CD4-positive, alpha-beta T cell treated with Interleukin-17A for 1 hour (primary cell): ENCODE data around the gene PPFIBP2.
A peak's percentile ranks its signal among the peaks of the same experiment; 100 is the strongest.

Source experiments
- DNase-seq: peaks from one replicate; pipeline ENCODE4 v3.0.0-alpha.2; 2020

The PPFIBP2 gene

GRCh38 chr11:7513234-7514098 lies at the start of gene PPFIBP2:
TSS of gene PPFIBP2 (plus strand) at chr11:7513999. CDS start at chr11:7549476, 35,477 bp downstream.
- peak; percentile 83 for DNase-seq

GRCh38 chr11:7467652-7468051 lies 46.1 kb upstream of the PPFIBP2 start:
- DNase-seq, result no peak

DNA sequence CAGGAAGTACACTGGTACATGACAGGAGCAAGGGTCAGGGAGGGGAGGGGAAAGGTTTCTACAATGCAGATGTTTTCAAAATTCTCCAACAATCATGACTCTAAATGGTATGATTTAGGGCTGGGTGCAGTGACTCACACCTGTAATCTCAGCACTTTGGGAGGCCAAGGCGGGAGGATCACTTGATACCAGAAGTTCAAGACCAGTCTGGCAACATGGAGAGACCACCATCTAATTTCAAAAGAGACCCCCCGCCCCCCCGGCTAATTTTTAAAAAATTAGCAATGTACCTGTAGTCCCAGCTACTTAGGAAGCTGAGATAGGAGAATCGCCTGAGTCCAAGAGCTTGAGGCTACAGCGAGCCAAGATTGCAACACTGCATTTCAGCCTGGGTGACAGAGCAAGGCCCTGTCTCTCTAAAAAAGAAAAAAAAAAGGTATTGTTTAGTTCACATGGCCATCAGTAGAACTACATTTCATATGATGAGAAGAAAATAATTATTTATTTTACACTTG lies 44.4 kb upstream of the PPFIBP2 start:
- DNase-seq, result no peak

GRCh38 chr11:7471071-7471470 lies 42.7 kb upstream of the PPFIBP2 start:
- DNase-seq, result no peak

DNA sequence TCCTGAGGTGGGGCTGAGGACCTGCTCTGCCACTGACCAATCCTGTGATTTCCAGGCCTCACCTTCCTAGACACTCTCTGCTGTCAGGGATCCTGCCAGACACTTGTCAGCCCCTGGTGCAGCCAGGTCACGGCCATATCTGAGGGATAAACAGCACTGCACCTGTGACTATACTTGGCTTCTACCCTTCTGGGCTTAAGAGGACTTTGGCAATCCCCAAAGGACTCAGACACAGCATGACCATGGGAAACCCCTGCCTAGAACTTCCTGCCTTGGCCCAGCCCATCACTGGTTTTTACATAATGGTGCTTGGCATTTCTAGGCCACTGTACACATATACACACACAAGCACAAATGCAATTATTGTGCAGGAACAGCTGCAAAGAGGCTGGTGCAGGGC lies 40.1 kb upstream of the PPFIBP2 start:
- DNase-seq, result no peak

- DNase-seq, result no peak
Observed at GRCh38 chr11:7480113-7480512, 33.7 kb upstream of the PPFIBP2 start.

GRCh38 chr11:7484131-7484530 lies 29.7 kb upstream of the PPFIBP2 start:
- DNase-seq, result no peak

GRCh38 chr11:7484645-7485044 lies 29.2 kb upstream of the PPFIBP2 start:
- DNase-seq, result no peak

GRCh38 chr11:7485186-7486097 lies 28.4 kb upstream of the PPFIBP2 start, which contains the start of gene OLFML1:
TSS of gene OLFML1 (plus strand) at chr11:7485506. CDS start at chr11:7485876, 370 bp downstream.
- DNase-seq, result no peak

- no peak for DNase-seq
Observed at GRCh38 chr11:7486098-7486780, 27.6 kb upstream of the PPFIBP2 start.

DNA sequence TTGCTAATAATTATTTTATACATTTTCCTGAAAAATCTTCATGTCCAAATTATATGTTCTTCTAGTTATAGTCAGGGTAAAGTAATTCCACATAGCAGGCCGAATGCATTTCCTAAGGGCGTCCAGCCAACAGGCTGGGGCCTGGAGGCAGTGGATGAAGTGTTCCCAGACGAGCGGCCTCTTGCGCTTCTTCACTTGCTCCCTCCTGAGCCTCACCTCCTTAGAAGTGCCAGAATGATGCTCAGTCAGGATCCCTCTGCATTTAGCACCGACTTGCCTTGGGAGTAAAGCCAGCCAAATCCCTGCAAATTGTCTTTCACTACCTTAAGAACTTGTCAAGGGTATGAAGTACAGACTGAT lies 27.0 kb upstream of the PPFIBP2 start:
- no peak for DNase-seq

DNA sequence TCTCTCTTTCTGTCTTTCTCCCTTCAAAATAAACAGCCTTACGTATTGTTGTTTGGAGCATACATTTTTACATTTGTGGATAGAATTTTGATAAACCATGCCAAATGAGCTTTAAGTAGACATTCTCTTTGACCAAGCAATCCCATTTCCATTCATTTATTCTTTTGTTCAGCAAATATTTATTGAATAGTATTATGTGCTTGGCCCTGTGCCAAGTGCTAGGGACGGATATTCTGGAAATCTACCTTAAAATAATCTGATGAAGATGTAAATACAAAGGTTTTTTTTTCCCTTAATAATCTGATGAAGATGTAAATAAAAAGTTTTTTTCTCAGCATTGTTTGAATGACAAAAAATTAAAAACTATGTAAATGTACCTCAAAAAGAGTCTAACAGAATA lies 26.4 kb upstream of the PPFIBP2 start:
- no peak for DNase-seq

- DNase-seq, result no peak
Observed at GRCh38 chr11:7488681-7489080, 25.1 kb upstream of the PPFIBP2 start.

GRCh38 chr11:7489376-7489775 lies 24.4 kb upstream of the PPFIBP2 start:
- no peak for DNase-seq

- DNase-seq, result no peak
Observed at GRCh38 chr11:7490054-7490453, 23.7 kb upstream of the PPFIBP2 start.

GRCh38 chr11:7490535-7490934 lies 23.3 kb upstream of the PPFIBP2 start:
- no peak for DNase-seq

- DNase-seq, result no peak
Observed at GRCh38 chr11:7492253-7492652, 21.5 kb upstream of the PPFIBP2 start.

DNA sequence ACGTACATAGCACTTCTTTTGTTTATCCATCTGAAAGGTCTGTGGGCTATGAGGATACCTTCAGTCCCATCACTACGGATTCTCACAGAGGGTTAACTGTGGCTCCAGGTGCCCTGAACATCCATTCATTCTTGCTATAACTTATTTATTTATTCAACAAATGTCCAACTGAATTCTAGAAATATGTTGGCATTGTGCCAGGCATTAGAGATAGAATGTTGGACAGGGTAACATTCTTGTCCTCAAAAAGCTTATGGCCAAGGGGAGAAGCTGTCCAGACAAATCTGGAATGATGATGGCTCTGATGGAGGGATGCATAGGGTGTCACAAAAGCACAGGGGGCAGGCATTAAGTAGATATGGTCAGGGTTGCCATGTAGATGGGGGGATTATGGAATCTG lies 20.1 kb upstream of the PPFIBP2 start:
- no peak for DNase-seq

DNA sequence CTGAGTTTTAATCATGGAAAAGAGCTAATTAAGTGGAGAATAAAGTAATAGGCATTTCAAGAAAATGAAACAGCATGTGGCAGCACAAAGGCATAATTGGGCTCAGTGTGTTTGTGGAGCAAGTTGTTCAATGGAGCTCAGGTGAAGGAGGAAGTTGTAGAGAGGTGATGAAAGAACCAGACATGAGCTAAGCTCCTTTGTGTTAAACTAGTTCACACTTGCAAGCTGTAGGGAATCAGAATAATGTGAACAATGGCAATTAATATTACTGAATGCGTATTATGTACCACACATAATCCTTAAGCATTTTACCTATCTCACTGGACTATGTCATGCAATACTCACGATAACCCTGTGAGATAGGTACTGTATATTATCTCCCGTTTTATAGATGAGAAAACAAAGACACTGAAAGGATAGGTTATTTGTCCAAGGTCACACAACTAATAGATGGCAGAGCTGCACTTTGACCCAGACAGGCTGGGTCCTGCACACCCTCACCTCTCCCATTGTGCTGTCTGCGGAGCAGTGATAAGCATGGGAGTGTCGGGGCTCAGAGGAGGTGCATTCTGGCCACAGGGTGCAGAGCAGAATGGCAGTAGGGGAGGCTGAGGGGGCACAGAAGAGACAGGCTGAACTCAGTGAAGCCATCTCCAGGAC lies 19.6 kb upstream of the PPFIBP2 start:
- no peak for DNase-seq

DNA sequence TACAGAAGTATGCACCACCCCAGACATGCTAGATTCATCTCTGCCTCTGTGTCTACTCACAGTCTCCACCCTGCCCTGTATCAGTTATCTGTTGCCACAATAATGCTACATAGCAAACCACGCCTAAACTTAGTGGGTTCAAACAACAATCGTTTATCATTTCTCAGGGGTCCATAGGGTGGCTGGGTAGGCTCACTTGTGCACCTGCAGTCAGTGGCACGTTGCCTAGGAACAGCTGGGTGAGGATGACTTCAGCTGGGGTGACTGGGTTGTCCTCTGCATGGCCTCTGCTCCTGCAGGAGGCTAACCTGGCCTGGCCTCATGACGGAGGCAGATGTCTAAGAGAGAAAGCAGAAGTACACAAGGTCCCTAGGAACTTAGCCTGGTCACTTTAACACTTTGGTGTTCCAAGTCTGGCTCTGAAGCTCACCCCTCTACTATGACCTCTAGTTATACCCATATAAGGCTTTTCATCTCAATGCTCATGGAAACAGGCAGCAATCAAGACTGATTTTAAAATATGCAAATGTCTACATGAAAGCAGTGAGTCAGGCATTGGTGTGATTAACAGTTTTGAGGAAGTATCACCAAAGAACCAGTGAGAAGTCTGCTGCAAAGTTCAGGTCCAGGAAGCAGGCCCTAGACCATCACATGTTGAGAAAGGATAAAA lies 17.8 kb upstream of the PPFIBP2 start:
- DNase-seq, result peak; percentile 5

DNA sequence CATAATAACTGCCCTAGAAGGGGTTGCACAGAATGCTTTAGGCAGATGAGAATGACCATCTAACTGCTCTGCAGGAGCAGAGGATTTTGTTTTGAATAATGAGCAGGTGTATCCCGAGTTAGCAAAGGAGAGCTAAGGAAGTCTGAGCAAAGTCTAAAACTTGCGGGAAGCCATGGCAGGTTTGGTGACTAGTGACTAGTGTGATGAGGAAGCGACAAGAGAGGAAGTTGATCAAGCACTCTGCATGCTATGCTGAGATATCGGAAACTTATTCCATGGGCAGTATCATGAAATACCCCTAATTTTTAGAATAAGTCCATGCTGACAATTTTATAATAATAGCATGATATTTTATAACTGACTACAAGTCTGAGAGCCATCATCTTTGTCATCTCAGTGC lies 15.6 kb upstream of the PPFIBP2 start:
- DNase-seq, result no peak

DNA sequence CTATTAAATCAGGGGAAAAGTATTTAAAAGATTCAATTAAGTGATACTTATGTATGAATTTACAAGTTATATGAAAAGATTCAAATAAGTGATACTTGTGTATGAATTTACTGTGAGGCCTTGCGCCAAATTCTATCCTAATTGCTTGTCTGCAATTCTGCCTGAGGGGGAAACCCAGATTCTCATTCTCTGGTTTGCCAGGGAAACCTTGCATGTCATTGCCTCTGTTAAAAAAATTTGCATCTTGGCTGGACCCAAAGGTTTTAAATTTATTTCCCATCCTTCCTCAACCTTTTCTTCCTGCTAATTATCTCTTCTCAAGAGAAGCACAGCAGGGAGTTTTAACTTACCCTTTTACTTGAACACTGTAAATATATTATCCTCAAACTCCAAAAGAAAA lies 14.7 kb upstream of the PPFIBP2 start:
- DNase-seq, result no peak
